ENCODE results near the gene CYP17A1.

The CYP17A1 gene

DNA sequence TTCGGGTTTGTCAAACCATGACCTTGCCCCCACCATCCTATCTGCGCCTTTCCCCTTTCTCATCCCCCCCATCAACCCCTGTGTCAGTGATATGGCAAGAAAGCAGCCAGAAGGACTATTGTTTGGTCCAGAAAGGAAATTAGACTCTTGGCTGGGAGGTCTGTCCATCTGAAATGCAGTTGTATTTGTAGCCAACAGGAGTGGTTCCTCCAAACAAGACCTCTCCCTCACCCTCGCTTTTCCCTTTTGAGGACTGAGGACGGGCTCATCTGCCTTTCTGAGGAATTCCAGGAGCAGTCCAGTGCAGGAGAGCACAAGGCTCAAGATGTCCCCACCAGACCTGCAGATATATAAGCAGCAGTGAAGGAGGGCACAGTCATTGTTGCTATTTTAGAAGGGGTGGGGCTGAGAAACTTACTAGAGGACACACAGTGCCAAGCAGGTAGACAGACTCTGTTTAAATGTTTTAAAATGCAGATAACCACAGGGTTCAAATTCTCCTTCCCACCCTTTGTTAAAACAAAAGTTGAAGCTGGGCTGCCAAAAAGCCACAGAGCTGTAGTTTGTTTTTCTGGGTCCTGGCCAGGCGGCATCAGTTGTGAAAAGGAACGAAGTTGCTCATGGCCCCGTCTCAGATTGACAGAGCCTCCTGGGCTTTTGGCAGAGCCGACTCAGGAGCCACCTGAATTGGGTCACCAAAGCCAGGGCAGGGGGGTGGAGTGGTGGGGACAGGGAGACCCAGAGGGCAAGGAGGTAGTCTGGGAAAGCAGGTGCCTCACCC, 37.3 kb downstream of the CYP17A1 start:
- Histone ChIP-seq H3K4me1 (no peaks in the 10 kb centered on the region), H3K4me3 (ENCODE audit: low read depth, low read length) (no peak overlapping the region), H3K9me3 (no peaks in the 10 kb centered on the region), H3K36me3 (no peaks in the 10 kb centered on the region; the same call in 1 of the 2 replicates), H3K27me3 (no peaks in the 10 kb centered on the region)
- TF ChIP-seq, protein P1, sequence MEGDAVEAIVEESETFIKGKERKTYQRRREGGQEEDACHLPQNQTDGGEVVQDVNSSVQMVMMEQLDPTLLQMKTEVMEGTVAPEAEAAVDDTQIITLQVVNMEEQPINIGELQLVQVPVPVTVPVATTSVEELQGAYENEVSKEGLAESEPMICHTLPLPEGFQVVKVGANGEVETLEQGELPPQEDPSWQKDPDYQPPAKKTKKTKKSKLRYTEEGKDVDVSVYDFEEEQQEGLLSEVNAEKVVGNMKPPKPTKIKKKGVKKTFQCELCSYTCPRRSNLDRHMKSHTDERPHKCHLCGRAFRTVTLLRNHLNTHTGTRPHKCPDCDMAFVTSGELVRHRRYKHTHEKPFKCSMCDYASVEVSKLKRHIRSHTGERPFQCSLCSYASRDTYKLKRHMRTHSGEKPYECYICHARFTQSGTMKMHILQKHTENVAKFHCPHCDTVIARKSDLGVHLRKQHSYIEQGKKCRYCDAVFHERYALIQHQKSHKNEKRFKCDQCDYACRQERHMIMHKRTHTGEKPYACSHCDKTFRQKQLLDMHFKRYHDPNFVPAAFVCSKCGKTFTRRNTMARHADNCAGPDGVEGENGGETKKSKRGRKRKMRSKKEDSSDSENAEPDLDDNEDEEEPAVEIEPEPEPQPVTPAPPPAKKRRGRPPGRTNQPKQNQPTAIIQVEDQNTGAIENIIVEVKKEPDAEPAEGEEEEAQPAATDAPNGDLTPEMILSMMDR (IDR thresholded peaks at IDR 0.05; ENCODE audit: low read depth, low read length) = no peak
- no peak for DNase-seq

DNA sequence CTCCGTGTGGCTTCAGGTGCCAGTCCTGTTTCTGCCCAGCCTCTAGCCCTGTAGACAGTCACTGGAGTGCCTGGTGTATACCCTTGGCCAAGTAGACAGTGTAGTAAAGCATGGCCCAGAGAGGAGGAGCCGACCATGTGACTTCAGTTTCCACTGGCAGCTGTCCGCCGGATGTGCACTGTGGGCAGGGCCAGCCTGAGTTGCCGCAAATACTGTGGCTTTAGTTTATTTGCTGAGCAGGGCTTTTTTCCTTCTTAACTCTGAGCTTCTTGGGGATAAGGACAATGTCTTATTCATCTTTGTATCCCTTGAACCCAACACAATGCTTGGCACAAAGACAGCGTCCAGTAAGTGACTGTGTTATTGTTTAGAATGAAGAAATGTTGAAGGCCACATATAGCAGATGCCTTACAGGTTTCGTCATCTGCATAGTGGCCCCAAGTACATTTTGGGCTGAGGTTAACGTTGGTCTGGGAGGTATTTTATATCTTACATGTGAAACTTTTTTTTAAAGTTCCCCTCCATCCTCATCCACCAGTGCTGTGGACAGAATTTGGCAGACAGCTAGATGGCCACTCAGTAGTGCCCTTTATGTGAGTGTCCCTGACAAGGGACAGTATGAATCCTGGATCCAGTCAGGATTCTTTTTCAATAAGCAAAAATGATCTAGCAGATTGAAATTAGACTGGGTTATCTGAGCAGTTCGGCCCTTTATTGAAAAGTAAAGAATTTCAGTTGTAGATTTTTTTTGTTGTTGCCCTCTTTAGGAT, 40.6 kb downstream of the CYP17A1 start:
- peaks cover 2% of the 10 kb centered on the region; the same call in 1 of the 2 replicates for H3K4me1 ChIP-seq
- no peak for DNase-seq
- no peaks in the 10 kb centered on the region for H3K9me3 ChIP-seq
- no peaks in the 10 kb centered on the region for H3K36me3 ChIP-seq
- TF ChIP-seq, protein P1 (IDR thresholded peaks at IDR 0.05; ENCODE audit: low read depth, low read length) = no peak
- H3K4me3 ChIP-seq (ENCODE audit: low read depth, low read length) = no peak overlapping the region
- no peaks in the 10 kb centered on the region for H3K27me3 ChIP-seq

DNA sequence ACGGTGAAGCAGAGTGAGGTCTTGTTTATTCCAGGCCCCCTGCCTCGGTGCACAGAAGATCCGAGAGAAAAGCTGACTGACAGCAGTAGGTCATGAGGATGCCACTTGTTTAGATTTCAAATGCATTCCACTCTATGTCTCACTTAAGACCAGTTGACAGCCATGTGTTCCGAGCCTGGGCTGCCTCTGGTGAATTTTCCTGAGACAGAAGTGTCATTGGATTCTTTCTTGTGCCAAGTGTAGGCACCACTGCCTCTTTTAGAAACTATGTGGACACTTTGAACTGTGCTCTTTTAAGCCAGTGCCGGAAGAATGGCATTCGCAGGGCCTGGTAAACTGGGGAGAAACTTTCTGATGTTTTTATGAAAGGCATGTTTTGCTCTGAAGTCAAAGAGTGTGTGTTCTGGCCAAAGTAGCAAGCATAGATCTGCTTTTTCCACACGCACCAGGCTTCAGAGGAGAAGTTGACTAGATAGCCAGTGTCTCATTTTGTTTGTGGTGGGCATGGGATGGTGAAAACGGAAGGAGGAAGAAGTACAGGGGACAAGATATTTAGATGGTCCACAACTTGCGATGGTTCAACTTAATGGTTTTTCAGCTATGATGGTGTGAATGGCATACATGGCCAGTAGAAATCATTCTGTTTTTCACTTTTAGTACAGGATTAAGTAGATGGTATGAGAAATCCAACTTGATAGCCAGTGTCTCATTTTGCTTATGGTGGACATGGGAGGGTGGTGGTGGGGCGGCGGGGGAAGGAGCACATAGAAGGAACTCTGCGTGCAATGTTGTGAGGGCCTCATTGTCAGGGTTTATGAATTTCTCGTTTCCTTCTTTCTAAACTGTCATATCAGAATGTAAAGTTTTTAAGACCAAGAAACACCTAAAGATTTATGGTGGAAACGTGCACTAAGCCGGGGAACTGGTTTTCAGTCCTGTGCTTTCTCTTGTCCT, 41.5 kb downstream of the CYP17A1 start:
- no peaks in the 10 kb centered on the region for H3K36me3 ChIP-seq
- peaks cover 4% of the 10 kb centered on the region; the same call in 1 of the 2 replicates for H3K4me1 ChIP-seq
- no peaks in the 10 kb centered on the region for H3K27me3 ChIP-seq
- H3K4me3 ChIP-seq (ENCODE audit: low read depth, low read length) = no peak overlapping the region
- H3K9me3 ChIP-seq = no peaks in the 10 kb centered on the region
- DNase-seq = no peak
- TF ChIP-seq, protein P1 (IDR thresholded peaks at IDR 0.05; ENCODE audit: low read depth, low read length) = no peak

DNA sequence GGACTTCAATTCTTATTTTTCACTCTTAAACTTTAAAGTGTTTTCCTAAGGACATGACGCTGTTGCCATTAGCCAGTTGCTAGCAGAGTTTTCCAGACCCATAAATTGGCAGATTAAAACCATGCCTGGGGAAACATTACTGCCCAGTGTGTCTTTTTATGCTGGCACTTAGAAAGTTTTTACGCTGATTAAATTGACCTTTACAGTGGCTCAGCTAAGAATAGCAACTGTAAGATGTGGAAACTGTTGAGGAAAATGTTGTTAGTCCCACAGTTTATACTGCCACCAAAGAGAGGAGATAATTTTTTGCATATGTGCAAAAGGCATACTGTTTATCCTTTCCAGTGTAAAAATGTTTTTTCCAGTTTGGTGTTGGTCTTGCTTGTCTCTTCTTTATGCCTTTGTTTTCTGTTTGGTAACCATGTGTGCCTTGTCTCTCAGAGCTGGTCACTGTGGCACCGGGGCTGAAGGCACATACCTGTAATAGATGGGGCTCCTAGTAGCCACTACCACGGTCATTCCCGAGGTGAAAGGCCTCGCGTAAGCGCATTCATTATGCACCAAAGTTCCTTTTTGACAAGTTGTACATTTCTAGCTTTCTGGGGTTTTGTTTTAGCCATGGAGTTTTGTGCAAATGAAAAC, 45.3 kb downstream of the CYP17A1 start:
- peaks cover 4% of the 10 kb centered on the region; the same call in 1 of the 2 replicates for H3K4me1 ChIP-seq
- DNase-seq = no peak
- no peaks in the 10 kb centered on the region for H3K9me3 ChIP-seq
- no peaks in the 10 kb centered on the region for H3K27me3 ChIP-seq
- no peaks in the 10 kb centered on the region for H3K36me3 ChIP-seq
- TF ChIP-seq, protein P1 (IDR thresholded peaks at IDR 0.05; ENCODE audit: low read depth, low read length) = no peak
- no peak overlapping the region for H3K4me3 ChIP-seq (ENCODE audit: low read depth, low read length)

DNA sequence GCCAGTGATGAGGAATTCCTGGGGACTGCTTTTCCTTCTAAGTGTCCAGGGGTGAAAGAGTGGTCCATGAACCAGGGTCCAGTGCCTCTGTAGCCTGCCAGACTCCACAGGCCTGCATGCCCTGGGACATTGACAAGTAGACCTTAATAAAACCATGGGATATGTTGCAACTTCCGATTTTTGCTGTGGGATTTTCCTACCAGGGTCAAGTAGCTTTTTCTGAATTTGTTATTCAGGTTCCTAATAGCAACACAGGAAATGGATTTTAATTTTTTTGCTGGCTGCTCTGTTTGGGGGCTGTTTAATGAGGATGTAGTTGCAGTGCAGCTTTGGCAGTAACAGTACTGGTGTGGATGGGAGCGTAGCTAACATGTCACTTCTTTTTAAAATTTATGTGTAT, 51.4 kb downstream of the CYP17A1 start:
- no peak for DNase-seq
- TF ChIP-seq, protein P1 (IDR thresholded peaks at IDR 0.05; ENCODE audit: low read depth, low read length) = no peak
- Histone ChIP-seq H3K27me3 (no peaks in the 10 kb centered on the region), H3K4me1 (no peaks in the 10 kb centered on the region), H3K9me3 (no peaks in the 10 kb centered on the region), H3K36me3 (no peaks in the 10 kb centered on the region), H3K4me3 (ENCODE audit: low read depth, low read length) (no peak overlapping the region)
